Endothelial cell of umbilical vein (primary cell): ENCODE data around the gene ZFYVE28. TPM values are rescaled to one million over a fixed set of nuclear protein-coding genes. Genes with fewer than 3 reads are reported as not detected.

Experiments used
- BruUV-seq: library from RNA; stranded (reverse); fragments of 400-500 nt; replicated peaks from 2 replicates; lab custom pipeline; 2021; lab: Mats Ljungman, UMichigan
- CTCF ChIA-PET: fragments of 300-600, 350-600 bp; sonication (Branson Sonifier 250); formaldehyde crosslinking; loops from one replicate; lab custom pipeline; 2021; ENCODE audit warnings: antibody characterized with exemption, inconsistent platforms; lab: Charles Lee
- POLR2A ChIA-PET: fragments of 300-600, 350-600 bp; sonication (Branson Sonifier 250); formaldehyde crosslinking; loops from one replicate; lab custom pipeline; 2021; ENCODE audit warnings: antibody characterized with exemption, inconsistent platforms; lab: Charles Lee
- DNase-seq: peaks from one replicate; pipeline ENCODE4 v3.0.0-alpha.2; 2011; ENCODE audit warnings: low read depth, low spot score
- FAIRE-seq: peaks from 2 replicates; lab custom pipeline; 2011; peaks lifted over from hg19 to GRCh38; lab: Jason Lieb, UNC
- H2AFZ ChIP-seq: 2 replicates; pipeline ENCODE4 v1.6.0; 2012; ENCODE audit warnings: low read depth, low read length, control low read depth, inconsistent platforms
- H3K27ac ChIP-seq: 2 replicates; pipeline ENCODE4 v1.5.1; 2011; ENCODE audit warnings: low read depth, mild to moderate bottlenecking, control low read depth, low read length, moderate library complexity; ENCODE audit not compliant: insufficient read depth
- H3K27me3 ChIP-seq, 2 experiments: 2 replicates each; pipeline versions ENCODE4 v1.6.0 to v1.6.1; 2011; ENCODE audit warnings: low read length in 2 of 2, mixed read lengths in 1 of 2; ENCODE audit not compliant: control insufficient read depth in 2 of 2, insufficient read depth in 2 of 2
- H3K36me3 ChIP-seq, 2 experiments: 2 replicates in 1 of 2; 3 replicates in 1 of 2; pipeline ENCODE4 v1.5.1; 2011; ENCODE audit warnings: low read length in 2 of 2, mild to moderate bottlenecking in 1 of 2, moderate library complexity in 1 of 2; ENCODE audit not compliant: control insufficient read depth in 2 of 2, insufficient read depth in 2 of 2; ENCODE audit errors: extremely low read depth in 1 of 2
- H3K4me1 ChIP-seq: 3 replicates; pipeline ENCODE4 v1.5.1; 2011; ENCODE audit warnings: mild to moderate bottlenecking, low read length; ENCODE audit not compliant: control insufficient read depth, insufficient read depth; ENCODE audit errors: extremely low read depth
- H3K4me2 ChIP-seq: 2 replicates; pipeline ENCODE4 v1.6.1; 2011; ENCODE audit warnings: low read length, control low read depth, mixed read lengths; ENCODE audit not compliant: insufficient read depth
- H3K4me3 ChIP-seq, 3 experiments: fragments of 200-600 bp in 1 of 3; sonication (generic), shearing (Covaris generic) in 1 of 3; replicated peaks in 1 of 3; 2 replicates each; pipeline ENCODE4 v1.5.1; 2011 to 2016; ENCODE audit warnings: control low read depth in 3 of 3, low read length in 3 of 3, mild to moderate bottlenecking in 2 of 3, inconsistent platforms in 1 of 3, low read depth in 1 of 3, moderate library complexity in 1 of 3; ENCODE audit not compliant: insufficient read depth in 1 of 3
- H3K79me2 ChIP-seq: 2 replicates; pipeline ENCODE4 v1.6.0; 2012; ENCODE audit warnings: low read length, inconsistent platforms; ENCODE audit not compliant: control insufficient read depth, insufficient read depth
- H3K9ac ChIP-seq: replicated peaks from 2 replicates; pipeline ENCODE3; 2011; ENCODE audit warnings: low read length, control low read depth; ENCODE audit not compliant: insufficient read depth; ENCODE audit errors: extremely low read depth
- H3K9me1 ChIP-seq: replicated peaks from 3 replicates; pipeline ENCODE4 v1.6.0; 2011; ENCODE audit warnings: mild to moderate bottlenecking, low read length; ENCODE audit not compliant: control insufficient read depth, insufficient read depth; ENCODE audit errors: extremely low read depth
- H3K9me3 ChIP-seq: replicated peaks from 2 replicates; pipeline ENCODE4 v1.5.1; 2012; ENCODE audit warnings: low read length, inconsistent platforms; ENCODE audit not compliant: control insufficient read depth, insufficient read depth
- H4K20me1 ChIP-seq: replicated peaks from 2 replicates; pipeline ENCODE3; 2011; ENCODE audit warnings: mild to moderate bottlenecking, low read length; ENCODE audit not compliant: control insufficient read depth, insufficient read depth; ENCODE audit errors: extremely low read depth
- EZH2 ChIP-seq: IDR thresholded peaks from 2 replicates; pipeline ENCODE4 v1.6.1; 2012; ENCODE audit warnings: borderline replicate concordance, low read depth, mild to moderate bottlenecking, moderate library complexity, low read length, inconsistent platforms; ENCODE audit not compliant: severe bottlenecking
- FOS ChIP-seq: IDR thresholded peaks from 2 replicates; pipeline ENCODE4 v1.6.1; 2011; ENCODE audit warnings: mild to moderate bottlenecking, low read length, moderate library complexity, borderline replicate concordance; ENCODE audit not compliant: insufficient read depth
- GATA2 ChIP-seq: IDR thresholded peaks from 2 replicates; pipeline ENCODE4 v1.7.0; 2011; ENCODE audit warnings: low read depth, mild to moderate bottlenecking, moderate library complexity, mixed read lengths, low read length; ENCODE audit not compliant: insufficient read length, insufficient read depth
- JUN ChIP-seq: IDR thresholded peaks from 2 replicates; pipeline ENCODE4 v1.6.1; 2011; ENCODE audit warnings: borderline replicate concordance, low read depth; ENCODE audit not compliant: insufficient read length, insufficient read depth
- MYC ChIP-seq: IDR thresholded peaks from one replicate; pipeline ENCODE4 v1.6.1; 2011; ENCODE audit warnings: mild to moderate bottlenecking, low read depth, low read length
- POLR2A ChIP-seq: IDR thresholded peaks from 2 replicates; pipeline ENCODE4 v1.6.1; 2012; ENCODE audit warnings: low read depth, mild to moderate bottlenecking, control low read depth, low read length
- POLR2AphosphoS5 ChIP-seq: IDR thresholded peaks from 2 replicates; pipeline ENCODE4 v1.6.1; 2012; ENCODE audit warnings: low read depth, mild to moderate bottlenecking, control low read depth, low read length, moderate library complexity; ENCODE audit not compliant: insufficient read depth
- dilution Hi-C: fragments of 300-500 bp; cut with MboI; formaldehyde crosslinking; loops from one replicate; pipeline ENCODE4 v1.15.0; 2019; ENCODE audit warnings: low sequenced_read_pairs; ENCODE audit not compliant: extremely low pct_ligation_motif_present
- intact Hi-C: fragments of 100-400 bp; cut with micrococcal nuclease; formaldehyde crosslinking; loops from one replicate; pipeline ENCODE4 v1.10.0; 2022
- polyA plus RNA-seq, 4 experiments: library from polyadenylated mRNA; depleted of rRNA in 3 of 4; stranded (reverse) in 3 of 4; unstranded in 1 of 4; fragments of >200 nt; gene quantifications; 2 replicates each; pipeline versions ENCODE4 v1.2.1 to v1.2.3, GENCODE V29; 2011 to 2012; ENCODE audit warnings: missing spikeins in 1 of 4
- total RNA-seq: library from RNA; stranded (reverse); gene quantifications from 2 replicates; pipeline ENCODE4 v1.2.3, GENCODE V29; 2021
- TF ChIP-seq, protein P1 (sequence below): IDR thresholded peaks from 2 replicates; pipeline ENCODE4 v1.6.1; 2011; ENCODE audit not compliant: insufficient read depth, insufficient read length
- TF ChIP-seq, protein P2 (sequence below), 2 donors: IDR thresholded peaks; 1 replicate in 1 of 2; 2 replicates in 1 of 2; pipeline ENCODE4 v1.5.1; 2011; ENCODE audit warnings: low read length in 2 of 2, mild to moderate bottlenecking in 2 of 2, moderate library complexity in 2 of 2, control low read depth in 1 of 2, inconsistent platforms in 1 of 2, low read depth in 1 of 2; ENCODE audit not compliant: insufficient read depth in 1 of 2; ENCODE audit errors: extremely low read depth in 1 of 2

Gene ZFYVE28
- total and polyA plus RNA-seq, 2 donors (not counting 3 experiments of a cell fraction or from before 2014, with no cell fraction given) = 5.8 to 7.1 TPM

DNA sequence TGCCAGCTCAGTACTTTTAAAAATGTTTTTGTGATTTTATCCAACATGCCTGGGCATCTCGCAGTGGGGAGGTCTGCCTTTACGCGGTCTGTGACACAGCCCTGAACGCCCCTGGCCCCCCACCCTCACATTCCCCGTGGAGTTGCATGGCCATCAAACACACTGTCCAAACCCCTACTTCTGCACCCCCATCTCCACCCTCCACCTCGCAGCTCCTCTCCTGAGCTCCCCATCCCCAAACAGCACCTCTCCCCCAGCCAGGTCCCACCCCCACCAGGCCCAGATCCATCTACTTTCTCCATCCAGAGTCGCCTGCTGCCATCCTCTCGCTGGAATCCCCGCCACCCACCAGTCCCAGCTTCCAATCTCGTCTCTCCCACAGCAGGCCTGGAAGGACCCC lies 9.5 kb downstream of the ZFYVE28 start:
- H3K36me3 ChIP-seq = no peaks in the 10 kb centered on the region
- no peak for TF ChIP-seq GATA2
- TF ChIP-seq EZH2 = no peak
- TF ChIP-seq MYC = no peak
- no peak for TF ChIP-seq POLR2AphosphoS5
- TF ChIP-seq, protein P1, sequence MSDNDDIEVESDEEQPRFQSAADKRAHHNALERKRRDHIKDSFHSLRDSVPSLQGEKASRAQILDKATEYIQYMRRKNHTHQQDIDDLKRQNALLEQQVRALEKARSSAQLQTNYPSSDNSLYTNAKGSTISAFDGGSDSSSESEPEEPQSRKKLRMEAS = no peak
- TF ChIP-seq, protein P2, sequence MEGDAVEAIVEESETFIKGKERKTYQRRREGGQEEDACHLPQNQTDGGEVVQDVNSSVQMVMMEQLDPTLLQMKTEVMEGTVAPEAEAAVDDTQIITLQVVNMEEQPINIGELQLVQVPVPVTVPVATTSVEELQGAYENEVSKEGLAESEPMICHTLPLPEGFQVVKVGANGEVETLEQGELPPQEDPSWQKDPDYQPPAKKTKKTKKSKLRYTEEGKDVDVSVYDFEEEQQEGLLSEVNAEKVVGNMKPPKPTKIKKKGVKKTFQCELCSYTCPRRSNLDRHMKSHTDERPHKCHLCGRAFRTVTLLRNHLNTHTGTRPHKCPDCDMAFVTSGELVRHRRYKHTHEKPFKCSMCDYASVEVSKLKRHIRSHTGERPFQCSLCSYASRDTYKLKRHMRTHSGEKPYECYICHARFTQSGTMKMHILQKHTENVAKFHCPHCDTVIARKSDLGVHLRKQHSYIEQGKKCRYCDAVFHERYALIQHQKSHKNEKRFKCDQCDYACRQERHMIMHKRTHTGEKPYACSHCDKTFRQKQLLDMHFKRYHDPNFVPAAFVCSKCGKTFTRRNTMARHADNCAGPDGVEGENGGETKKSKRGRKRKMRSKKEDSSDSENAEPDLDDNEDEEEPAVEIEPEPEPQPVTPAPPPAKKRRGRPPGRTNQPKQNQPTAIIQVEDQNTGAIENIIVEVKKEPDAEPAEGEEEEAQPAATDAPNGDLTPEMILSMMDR (IDR thresholded peaks at IDR 0.05; ENCODE audit: extremely low read depth in 1 of 2, insufficient read depth in 1 of 2, low read depth in 1 of 2, low read length in 2 of 2) = no peak
- TF ChIP-seq JUN = no peak
- TF ChIP-seq POLR2A = no peak
- TF ChIP-seq FOS = no peak
- H3K27ac ChIP-seq = no peak overlapping the region
- H3K4me2 ChIP-seq = no peak overlapping the region
- H3K9ac ChIP-seq = no peak overlapping the region
- CTCF ChIA-PET = no interaction called here
- dilution Hi-C loops (no loop called here), intact Hi-C loops (no loop called here)
- H3K9me1 ChIP-seq = no peaks in the 10 kb centered on the region
- DNase-seq (no peak), FAIRE-seq (no peak)
- H3K79me2 ChIP-seq = peaks cover 22% of the 10 kb centered on the region
- peaks cover 17% of the 10 kb centered on the region for H3K4me1 ChIP-seq
- H3K27me3 ChIP-seq = no peaks in the 10 kb centered on the region
- no peak overlapping the region for H3K4me3 ChIP-seq
- H4K20me1 ChIP-seq = no peaks in the 10 kb centered on the region
- no peaks in the 10 kb centered on the region for H3K9me3 ChIP-seq
- H2AFZ ChIP-seq = no peak overlapping the region
- BruUV-seq = no TSS peak
- POLR2A ChIA-PET = no interaction called here
